Fibroblast of lung (primary cell): ENCODE data around the gene SPTBN2.

Experiments used
- EZH2 ChIP-seq: IDR thresholded peaks from 2 replicates; pipeline ENCODE4 v1.5.1; 2012; ENCODE audit warnings: low read length, control low read depth, mild to moderate bottlenecking; ENCODE audit errors: missing control alignments
- TF ChIP-seq, protein P1 (sequence below), 2 donors: IDR thresholded peaks in 1 of 2; conservative IDR thresholded peaks in 1 of 2; 1 replicate in 1 of 2; 2 replicates in 1 of 2; pipeline ENCODE4 v1.5.1; 2011 to 2012; ENCODE audit warnings: low read length in 2 of 2, control low read depth in 1 of 2, inconsistent platforms in 1 of 2, low read depth in 1 of 2, mild to moderate bottlenecking in 1 of 2

DNA sequence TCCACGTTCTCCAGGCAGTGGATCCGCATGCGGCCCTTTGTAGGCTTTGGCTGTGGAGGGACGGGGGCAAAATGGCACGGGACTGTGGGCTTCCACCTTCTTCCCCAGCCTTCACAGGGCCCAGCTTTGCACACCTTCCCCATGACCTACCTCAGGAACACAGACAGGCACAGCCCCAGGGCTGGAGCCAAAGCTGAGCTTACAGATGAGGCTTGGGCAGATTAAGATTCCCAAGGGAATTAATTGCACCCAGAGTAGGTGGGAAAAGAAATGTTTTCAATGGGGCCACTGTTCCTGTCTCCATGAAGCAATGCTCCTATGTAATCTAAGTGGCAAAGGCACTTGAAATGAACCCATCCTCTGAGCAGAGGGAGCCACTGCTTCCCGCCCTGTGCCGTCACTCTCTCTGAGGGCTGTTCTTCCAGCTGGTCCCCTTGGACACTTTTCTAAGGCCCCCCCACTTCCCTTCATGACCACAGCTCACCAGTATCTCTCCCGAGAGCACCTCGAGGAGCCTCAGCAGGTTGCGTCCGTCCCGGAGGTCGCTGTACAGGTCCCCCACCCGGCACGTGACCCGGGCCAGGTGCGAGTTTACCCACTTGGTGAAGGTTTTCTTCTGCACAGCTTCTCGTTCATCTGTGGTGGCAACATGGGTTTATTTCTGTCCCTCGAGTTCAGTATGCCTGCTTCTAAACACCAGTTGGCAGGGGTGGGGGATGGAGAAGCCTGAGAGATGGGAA is 13.5 kb downstream of the SPTBN2 start:
- TF ChIP-seq, protein P1, sequence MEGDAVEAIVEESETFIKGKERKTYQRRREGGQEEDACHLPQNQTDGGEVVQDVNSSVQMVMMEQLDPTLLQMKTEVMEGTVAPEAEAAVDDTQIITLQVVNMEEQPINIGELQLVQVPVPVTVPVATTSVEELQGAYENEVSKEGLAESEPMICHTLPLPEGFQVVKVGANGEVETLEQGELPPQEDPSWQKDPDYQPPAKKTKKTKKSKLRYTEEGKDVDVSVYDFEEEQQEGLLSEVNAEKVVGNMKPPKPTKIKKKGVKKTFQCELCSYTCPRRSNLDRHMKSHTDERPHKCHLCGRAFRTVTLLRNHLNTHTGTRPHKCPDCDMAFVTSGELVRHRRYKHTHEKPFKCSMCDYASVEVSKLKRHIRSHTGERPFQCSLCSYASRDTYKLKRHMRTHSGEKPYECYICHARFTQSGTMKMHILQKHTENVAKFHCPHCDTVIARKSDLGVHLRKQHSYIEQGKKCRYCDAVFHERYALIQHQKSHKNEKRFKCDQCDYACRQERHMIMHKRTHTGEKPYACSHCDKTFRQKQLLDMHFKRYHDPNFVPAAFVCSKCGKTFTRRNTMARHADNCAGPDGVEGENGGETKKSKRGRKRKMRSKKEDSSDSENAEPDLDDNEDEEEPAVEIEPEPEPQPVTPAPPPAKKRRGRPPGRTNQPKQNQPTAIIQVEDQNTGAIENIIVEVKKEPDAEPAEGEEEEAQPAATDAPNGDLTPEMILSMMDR (conservative IDR thresholded peaks at IDR 0.05 in 1 of 2, IDR thresholded peaks at IDR 0.05 in 1 of 2; ENCODE audit: low read depth in 1 of 2, low read length in 2 of 2): no peak
- TF ChIP-seq EZH2: no peak
